PFSK-1 (cell line): ENCODE measurements around the gene PCDHGB5.

Source experiments
- FOXP2 ChIP-seq: optimal IDR thresholded peaks from 2 replicates; pipeline ENCODE3; 2011; ENCODE audit warnings: borderline replicate concordance, control low read depth, inconsistent platforms; ENCODE audit not compliant: insufficient read depth; ENCODE audit errors: extremely low read length, extremely low read depth
- POLR2AphosphoS5 ChIP-seq: IDR thresholded peaks from 2 replicates; pipeline ENCODE4 v1.6.1; 2012; ENCODE audit warnings: low read depth, mild to moderate bottlenecking, control low read depth, low read length, moderate library complexity
- SIN3A ChIP-seq: IDR thresholded peaks from 2 replicates; pipeline ENCODE4 v1.6.1; 2012; ENCODE audit warnings: mild to moderate bottlenecking, low read length, moderate library complexity, borderline replicate concordance; ENCODE audit not compliant: insufficient read depth
- TAF1 ChIP-seq: IDR thresholded peaks from 2 replicates; pipeline ENCODE4 v1.6.1; 2012; ENCODE audit warnings: low read length, control low read depth, borderline replicate concordance; ENCODE audit not compliant: insufficient read depth
- TF ChIP-seq, protein P1 (sequence below), 2 experiments: IDR thresholded peaks; 2 replicates each; pipeline versions ENCODE4 v1.6.1 to v1.8.0; 2011 to 2012; ENCODE audit warnings: low read depth in 2 of 2, low read length in 2 of 2, control low read depth in 1 of 2, inconsistent platforms in 1 of 2, mild to moderate bottlenecking in 1 of 2, moderate library complexity in 1 of 2; ENCODE audit not compliant: insufficient read depth in 1 of 2

PCDHGB5 gene

GRCh38 chr5:141363952-141364660 lies 33.6 kb upstream of the PCDHGB5 start, which contains the start of gene PCDHGA5:
Gene PCDHGA5, plus strand, starts transcription at chr5:141364162. Its CDS starts 169 bp downstream, at chr5:141364331.
- TF ChIP-seq FOXP2 (no peak), TAF1 (no peak), POLR2AphosphoS5 (no peak), SIN3A (no peak)
- TF ChIP-seq, protein P1, sequence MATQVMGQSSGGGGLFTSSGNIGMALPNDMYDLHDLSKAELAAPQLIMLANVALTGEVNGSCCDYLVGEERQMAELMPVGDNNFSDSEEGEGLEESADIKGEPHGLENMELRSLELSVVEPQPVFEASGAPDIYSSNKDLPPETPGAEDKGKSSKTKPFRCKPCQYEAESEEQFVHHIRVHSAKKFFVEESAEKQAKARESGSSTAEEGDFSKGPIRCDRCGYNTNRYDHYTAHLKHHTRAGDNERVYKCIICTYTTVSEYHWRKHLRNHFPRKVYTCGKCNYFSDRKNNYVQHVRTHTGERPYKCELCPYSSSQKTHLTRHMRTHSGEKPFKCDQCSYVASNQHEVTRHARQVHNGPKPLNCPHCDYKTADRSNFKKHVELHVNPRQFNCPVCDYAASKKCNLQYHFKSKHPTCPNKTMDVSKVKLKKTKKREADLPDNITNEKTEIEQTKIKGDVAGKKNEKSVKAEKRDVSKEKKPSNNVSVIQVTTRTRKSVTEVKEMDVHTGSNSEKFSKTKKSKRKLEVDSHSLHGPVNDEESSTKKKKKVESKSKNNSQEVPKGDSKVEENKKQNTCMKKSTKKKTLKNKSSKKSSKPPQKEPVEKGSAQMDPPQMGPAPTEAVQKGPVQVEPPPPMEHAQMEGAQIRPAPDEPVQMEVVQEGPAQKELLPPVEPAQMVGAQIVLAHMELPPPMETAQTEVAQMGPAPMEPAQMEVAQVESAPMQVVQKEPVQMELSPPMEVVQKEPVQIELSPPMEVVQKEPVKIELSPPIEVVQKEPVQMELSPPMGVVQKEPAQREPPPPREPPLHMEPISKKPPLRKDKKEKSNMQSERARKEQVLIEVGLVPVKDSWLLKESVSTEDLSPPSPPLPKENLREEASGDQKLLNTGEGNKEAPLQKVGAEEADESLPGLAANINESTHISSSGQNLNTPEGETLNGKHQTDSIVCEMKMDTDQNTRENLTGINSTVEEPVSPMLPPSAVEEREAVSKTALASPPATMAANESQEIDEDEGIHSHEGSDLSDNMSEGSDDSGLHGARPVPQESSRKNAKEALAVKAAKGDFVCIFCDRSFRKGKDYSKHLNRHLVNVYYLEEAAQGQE (IDR thresholded peaks at IDR 0.05; ENCODE audit: insufficient read depth in 1 of 2, low read depth in 2 of 2, low read length in 2 of 2), result no peak

- no peak for TF ChIP-seq SIN3A
- no peak for TF ChIP-seq TAF1
- TF ChIP-seq POLR2AphosphoS5, result no peak
- TF ChIP-seq, protein P1 (IDR thresholded peaks at IDR 0.05; ENCODE audit: insufficient read depth in 1 of 2, low read depth in 2 of 2, low read length in 2 of 2), result no peak
- no peak for TF ChIP-seq FOXP2
Measured at GRCh38 chr5:141366016-141366896, 31.5 kb upstream of the PCDHGB5 start.

DNA sequence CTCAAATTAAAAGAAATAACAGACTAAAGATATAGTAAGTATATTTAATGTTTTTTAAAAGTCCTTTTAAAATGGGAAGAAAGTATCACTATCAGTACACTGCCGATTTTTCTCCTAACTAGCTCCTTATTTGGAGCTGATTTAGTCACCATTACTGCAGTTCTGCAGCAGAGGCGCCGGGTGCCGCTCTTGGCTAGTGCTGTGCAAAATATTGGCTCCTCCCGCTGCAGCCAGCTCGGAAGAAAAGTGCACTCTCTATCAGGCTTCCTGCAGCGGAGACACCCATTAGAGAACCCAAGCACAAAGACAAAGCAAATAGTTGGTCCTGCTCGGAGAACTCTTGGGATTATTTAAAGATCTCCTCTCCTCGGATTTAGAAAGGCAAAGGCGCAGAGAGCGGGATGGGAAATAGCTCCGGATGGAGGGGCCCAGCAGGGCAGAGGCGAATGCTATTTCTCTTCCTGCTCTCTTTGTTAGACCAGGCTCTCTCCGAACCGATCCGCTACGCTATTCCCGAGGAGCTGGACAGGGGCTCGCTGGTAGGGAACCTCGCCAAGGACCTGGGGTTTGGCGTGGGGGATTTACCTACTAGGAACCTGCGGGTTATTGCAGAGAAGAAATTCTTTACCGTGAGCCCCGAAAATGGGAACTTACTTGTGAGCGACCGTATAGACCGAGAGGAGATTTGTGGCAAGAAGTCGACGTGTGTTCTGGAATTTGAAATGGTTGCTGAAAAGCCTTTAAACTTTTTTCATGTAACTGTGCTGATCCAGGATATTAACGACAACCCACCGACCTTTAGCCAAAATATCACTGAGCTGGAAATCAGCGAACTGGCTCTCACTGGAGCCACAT lies 27.5 kb upstream of the PCDHGB5 start, which contains the start of gene PCDHGB3:
Gene PCDHGB3, plus strand, starts transcription at position 249 of the 855 bp plus-strand sequence. Its CDS starts 153 bp downstream, at position 402.
- TF ChIP-seq, protein P1 (IDR thresholded peaks at IDR 0.05; ENCODE audit: insufficient read depth in 1 of 2, low read depth in 2 of 2, low read length in 2 of 2), result no peak
- no peak for TF ChIP-seq SIN3A
- no peak for TF ChIP-seq POLR2AphosphoS5
- no peak for TF ChIP-seq FOXP2
- TF ChIP-seq TAF1, result no peak

GRCh38 chr5:141371572-141372475 lies 25.9 kb upstream of the PCDHGB5 start:
- no peak for TF ChIP-seq TAF1
- TF ChIP-seq POLR2AphosphoS5, result no peak
- TF ChIP-seq FOXP2, result no peak
